ENCODE data around the gene NCAN. TPM values are rescaled to one million over a fixed set of nuclear protein-coding genes. Genes with fewer than 3 reads are reported as not detected.

Gene NCAN
- total and polyA plus RNA-seq, 2 of the 13 experiments (the other 11 are each of a cell fraction or from before 2014, with no cell fraction given): not detected

- TF ChIP-seq ZNF362 (CRISPR knock-in tag; IDR thresholded peaks at IDR 0.05; ENCODE audit: borderline replicate concordance): peak; percentile 65
- TF ChIP-seq ZNF263 (CRISPR knock-in tag; IDR thresholded peaks at IDR 0.05): no peak
- no peak for TF ChIP-seq KLF13 (CRISPR knock-in tag; IDR thresholded peaks at IDR 0.05)
- TF ChIP-seq ZNF776 (CRISPR knock-in tag; IDR thresholded peaks at IDR 0.05): no peak
- TF ChIP-seq ZMAT3 (CRISPR knock-in tag; conservative IDR thresholded peaks at IDR 0.05): no peak
- 0 out of 2 replicates have a peak, but pooled peaks have one; percentile 31 for TF ChIP-seq TMF1 (CRISPR knock-in tag; IDR thresholded peaks at IDR 0.05; ENCODE audit: low read depth)
- 0 out of 2 replicates have a peak, but pooled peaks have one; percentile 20 for TF ChIP-seq ZNF543 (CRISPR knock-in tag; IDR thresholded peaks at IDR 0.05)
- no peak for TF ChIP-seq PLSCR1 (CRISPR knock-in tag; IDR thresholded peaks at IDR 0.05; ENCODE audit: borderline replicate concordance)
- TF ChIP-seq PHF20 (CRISPR knock-in tag; IDR thresholded peaks at IDR 0.05): peak; percentile 98
- TF ChIP-seq ZFP91 (CRISPR knock-in tag; IDR thresholded peaks at IDR 0.05; ENCODE audit: borderline replicate concordance): peak; percentile 100
- TF ChIP-seq HCFC1 (IDR thresholded peaks at IDR 0.05; ENCODE audit: low read depth, low read length): peak; percentile 77
- TF ChIP-seq SIN3A (IDR thresholded peaks at IDR 0.05; ENCODE audit: borderline replicate concordance, low read depth, low read length): peak; percentile 92
- TF ChIP-seq ZNF597 (CRISPR knock-in tag; IDR thresholded peaks at IDR 0.05): no peak
- TF ChIP-seq MEIS1 (CRISPR knock-in tag; IDR thresholded peaks at IDR 0.05; ENCODE audit: borderline replicate concordance): peak; percentile 88
- TF ChIP-seq ZNF589 (CRISPR knock-in tag; conservative IDR thresholded peaks at IDR 0.05): no peak
- TF ChIP-seq ATF7 (IDR thresholded peaks at IDR 0.05): no peak
- TF ChIP-seq ATF7 (CRISPR knock-in tag; IDR thresholded peaks at IDR 0.05): no peak; the same call in 1 of the 2 replicates
- no peak for TF ChIP-seq ZBTB34 (CRISPR knock-in tag; IDR thresholded peaks at IDR 0.05)
- TF ChIP-seq POLR2AphosphoS5 (IDR thresholded peaks at IDR 0.05; ENCODE audit: low read depth, low read length): peak; percentile 29; the same call in 1 of the 2 replicates
- TF ChIP-seq GABPB1 (CRISPR knock-in tag; IDR thresholded peaks at IDR 0.05): peak; percentile 100
- no peak for TF ChIP-seq WIZ (CRISPR knock-in tag; IDR thresholded peaks at IDR 0.05)
- peak; percentile 82 for TF ChIP-seq RBFOX2 (IDR thresholded peaks at IDR 0.05; ENCODE audit: low read depth, low read length)
- TF ChIP-seq ZNF605 (CRISPR knock-in tag; IDR thresholded peaks at IDR 0.05): peak; percentile 73
- TF ChIP-seq ZNF121 (CRISPR knock-in tag; IDR thresholded peaks at IDR 0.05): 0 out of 2 replicates have a peak, but pooled peaks have one; percentile 51
These were observed 19.5 kb upstream of the NCAN start, which contains the start of the genes BORCS8 and RFXANK (continued) for GRCh38 chr19:19192078-19192882.

All from HepG2 (cell line).